GM12865 (cell line): ENCODE measurements around the gene ATG4B.

Experiments used
- DNase-seq: peaks from one replicate; pipeline ENCODE4 v3.0.0; 2010; ENCODE audit warnings: low read depth
- H3K4me3 ChIP-seq: 2 replicates; pipeline ENCODE4 v1.5.1; 2011; ENCODE audit warnings: mild to moderate bottlenecking, low read depth, low read length, control low read depth
- TF ChIP-seq, protein P1 (sequence below): IDR thresholded peaks from 2 replicates; pipeline ENCODE4 v1.5.1; 2011; ENCODE audit warnings: low read length, control low read depth, low read depth, inconsistent platforms; ENCODE audit not compliant: insufficient read depth; ENCODE audit errors: missing control alignments

The ATG4B gene

DNA sequence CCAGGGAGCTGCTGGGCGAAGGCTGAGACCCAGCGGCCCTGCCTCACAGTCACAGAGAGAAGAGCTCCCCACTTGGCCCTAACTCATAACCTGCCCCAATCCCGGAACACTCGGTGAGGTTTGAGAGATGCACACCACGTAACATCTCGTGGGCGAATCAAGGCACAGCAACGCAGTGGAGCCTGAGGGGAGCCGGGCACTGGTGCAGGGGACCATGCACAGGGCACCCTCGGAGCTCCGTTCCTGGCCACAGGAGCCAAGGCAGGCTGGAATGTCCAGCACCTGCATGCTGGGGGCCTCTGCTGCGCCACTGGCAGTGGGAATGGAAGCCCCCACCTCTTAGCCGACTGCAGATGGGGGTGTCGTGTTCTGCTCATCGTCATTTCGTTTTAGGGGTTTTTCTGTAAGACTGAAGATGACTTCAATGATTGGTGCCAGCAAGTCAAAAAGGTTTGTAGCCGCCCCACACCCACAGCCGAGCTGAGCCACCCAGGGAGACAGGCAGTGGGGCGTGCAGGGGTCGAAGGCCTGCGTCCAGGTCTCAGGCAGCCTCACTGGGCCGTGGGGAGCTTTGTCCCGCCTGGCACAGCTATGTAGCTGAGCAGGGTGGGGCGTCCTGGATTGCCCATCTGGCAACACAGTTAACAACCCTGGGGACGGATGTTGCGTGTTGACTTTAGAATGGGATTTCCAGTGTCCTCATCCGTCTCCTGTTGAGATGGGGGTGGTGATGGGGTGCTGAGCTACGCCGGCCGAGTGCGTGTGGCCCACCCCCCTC, 33.0 kb downstream of the ATG4B start:
- H3K4me3 ChIP-seq: no peak overlapping the region
- TF ChIP-seq, protein P1, sequence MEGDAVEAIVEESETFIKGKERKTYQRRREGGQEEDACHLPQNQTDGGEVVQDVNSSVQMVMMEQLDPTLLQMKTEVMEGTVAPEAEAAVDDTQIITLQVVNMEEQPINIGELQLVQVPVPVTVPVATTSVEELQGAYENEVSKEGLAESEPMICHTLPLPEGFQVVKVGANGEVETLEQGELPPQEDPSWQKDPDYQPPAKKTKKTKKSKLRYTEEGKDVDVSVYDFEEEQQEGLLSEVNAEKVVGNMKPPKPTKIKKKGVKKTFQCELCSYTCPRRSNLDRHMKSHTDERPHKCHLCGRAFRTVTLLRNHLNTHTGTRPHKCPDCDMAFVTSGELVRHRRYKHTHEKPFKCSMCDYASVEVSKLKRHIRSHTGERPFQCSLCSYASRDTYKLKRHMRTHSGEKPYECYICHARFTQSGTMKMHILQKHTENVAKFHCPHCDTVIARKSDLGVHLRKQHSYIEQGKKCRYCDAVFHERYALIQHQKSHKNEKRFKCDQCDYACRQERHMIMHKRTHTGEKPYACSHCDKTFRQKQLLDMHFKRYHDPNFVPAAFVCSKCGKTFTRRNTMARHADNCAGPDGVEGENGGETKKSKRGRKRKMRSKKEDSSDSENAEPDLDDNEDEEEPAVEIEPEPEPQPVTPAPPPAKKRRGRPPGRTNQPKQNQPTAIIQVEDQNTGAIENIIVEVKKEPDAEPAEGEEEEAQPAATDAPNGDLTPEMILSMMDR: no peak
- DNase-seq: no peak

DNA sequence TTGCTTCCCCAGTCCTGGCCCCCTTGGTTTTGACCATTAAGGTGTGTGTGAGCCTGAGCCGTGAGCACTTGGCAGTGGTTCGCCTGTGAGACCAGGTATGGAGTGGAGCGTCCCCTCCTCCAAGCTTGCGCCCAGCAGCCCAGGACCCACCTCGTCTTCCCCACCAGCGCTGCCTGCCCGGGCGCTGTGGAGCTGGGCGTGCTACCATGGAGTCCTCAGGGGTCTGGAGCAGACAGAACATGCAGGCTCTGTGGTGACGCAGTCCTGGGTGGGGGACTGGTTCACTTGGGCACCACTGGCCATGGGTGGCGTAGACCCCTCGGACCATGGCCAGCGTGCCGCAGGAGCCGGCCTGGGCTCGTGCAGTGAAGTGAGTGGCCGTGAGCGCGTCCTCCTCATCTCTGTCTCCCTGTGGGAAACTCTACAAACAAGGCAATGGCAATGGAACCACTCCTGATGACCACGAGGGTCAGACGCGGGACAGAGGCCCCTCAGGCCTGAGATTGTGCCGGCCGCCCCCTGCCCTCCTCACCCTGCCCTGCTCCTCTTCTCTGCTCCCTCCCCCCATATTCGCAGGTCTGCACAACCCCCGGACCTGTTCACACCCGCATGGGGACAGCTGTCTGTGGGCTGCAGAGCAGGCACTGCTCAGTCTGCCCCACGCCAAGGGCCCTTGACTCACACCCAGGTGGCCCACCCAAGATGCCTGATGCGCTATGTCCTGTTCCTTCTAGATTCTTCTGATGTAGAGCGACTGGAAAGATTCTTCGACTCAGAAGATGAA, 34.2 kb downstream of the ATG4B start:
- TF ChIP-seq, protein P1: no peak
- DNase-seq: no peak
- H3K4me3 ChIP-seq: no peak overlapping the region

DNA sequence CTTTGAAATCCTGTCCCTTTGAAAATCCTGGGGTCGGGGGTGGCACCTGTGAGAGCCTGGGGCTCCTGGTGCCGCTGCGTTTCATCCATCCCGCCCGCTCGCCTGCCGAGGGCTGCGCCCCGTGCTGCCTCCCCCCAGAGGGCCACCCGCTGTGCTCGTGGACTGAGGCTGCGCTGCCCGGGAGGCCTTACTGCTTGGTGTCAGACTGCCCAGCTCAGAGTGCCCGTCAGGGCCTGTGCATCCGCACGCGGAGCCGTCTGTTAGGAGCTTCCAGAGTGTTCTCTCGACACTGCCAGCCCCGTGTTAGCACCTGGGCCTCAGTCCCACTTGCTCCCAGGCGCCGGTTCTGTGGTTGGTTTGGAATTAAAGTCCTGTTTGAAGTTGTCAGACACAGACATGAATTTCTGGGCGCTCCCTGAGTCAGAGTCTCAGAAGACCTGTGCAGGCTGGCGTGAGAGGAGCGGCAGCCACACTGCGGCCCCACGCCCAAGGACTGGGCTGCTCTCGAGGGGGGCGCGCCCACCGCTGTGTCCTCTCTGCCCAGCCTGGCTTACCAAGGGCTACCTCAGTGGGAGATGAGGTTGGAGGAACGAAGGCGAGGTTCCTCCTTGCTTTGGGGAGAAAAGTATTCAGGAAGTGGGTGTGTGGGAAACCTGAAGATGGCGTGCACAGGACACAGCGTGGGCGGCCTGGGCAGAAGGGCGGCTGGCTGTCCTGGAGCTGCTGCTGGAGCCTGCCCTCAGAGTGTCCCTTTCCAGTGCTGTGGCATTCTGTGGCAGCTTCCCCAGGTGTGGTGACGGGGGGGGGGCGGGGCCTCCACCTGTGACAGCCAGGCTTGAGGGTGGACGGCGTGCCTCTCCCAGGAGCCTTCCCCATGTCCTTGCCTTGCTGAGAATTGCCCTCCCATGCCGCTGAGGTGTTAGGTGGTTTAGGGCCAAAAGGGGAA, 35.0 kb downstream of the ATG4B start:
- no peak for DNase-seq
- TF ChIP-seq, protein P1: no peak
- H3K4me3 ChIP-seq: no peak overlapping the region

DNA sequence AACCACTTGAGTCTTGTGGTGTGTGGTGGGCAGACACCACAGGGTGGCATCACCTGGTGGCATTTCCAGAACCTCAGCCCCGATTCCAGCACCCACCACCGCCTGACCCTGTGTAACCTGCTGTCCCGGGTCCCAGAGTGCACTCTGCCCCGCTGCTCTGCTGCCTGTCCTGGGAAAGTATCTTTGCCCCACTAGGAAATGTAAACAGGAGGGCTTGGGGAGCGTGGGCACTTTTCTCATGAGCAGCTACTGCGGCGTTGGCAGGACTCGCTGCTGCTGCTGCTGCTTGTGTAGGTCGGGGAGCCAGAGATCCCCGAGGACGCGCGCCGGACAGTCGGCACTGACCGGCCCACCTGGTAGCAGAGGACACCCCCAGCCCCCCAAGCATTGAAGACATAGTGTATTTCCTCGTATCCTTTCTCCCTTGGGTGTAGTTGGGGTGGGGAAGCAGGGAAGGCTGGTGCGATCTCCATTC, 35.7 kb downstream of the ATG4B start:
- DNase-seq: no peak
- no peak overlapping the region for H3K4me3 ChIP-seq
- TF ChIP-seq, protein P1: no peak

DNA sequence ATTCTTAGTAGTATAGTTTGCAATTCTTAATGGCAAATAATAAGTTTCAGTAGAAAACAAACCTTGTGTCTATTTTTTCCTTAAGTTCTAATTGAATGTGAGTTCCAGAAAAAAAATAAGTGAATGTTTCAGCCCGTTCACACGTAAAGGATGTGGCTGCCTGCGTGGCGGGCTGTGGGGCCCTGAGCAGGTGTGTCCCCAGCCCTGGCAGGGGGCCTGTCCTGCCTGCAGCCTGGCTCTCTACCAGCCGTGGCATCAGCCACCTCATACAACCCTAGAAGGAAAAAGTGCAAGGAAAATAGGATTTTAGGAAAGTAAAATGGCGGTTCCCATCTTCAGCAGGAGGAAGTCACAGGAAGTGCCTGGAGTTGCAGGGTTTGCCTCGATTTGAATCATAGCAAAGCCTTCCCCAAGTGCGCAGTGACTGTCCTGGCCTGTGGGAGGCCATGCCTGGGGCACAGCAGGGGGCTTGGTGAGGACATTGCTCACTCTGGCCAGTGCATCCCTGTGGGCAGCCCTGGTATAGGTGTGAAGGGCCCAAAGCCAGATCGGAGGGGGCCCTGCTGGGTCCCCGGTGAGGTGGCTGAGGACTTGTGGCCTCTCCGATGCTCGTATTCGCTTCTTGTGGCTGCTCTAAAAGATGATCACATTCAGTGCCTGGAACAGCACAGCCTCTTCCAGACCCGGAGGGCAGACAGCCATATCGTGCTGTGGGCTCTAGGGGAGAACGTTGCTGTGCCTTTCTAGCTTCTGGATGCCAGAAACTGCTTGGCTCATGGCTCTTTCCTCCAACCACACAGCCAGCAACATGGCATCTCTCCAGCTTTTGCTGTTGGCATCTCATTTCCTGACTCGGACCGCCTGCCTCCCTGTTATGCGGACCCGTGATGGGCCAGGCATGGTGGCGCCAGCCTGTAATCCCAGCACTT, 36.6 kb downstream of the ATG4B start:
- DNase-seq: no peak
- TF ChIP-seq, protein P1: no peak

More for the DNA sequence above, 36.6 kb downstream of the ATG4B start:
- no peak overlapping the region for H3K4me3 ChIP-seq
